Cardiac septum (tissue), 1 donor: ENCODE measurements around the gene MAN2C1. TPM values are rescaled to one million over a fixed set of nuclear protein-coding genes. Genes with fewer than 3 reads are reported as not detected.
"Not testable (repeated sequence)": the region's sequence is repeated elsewhere in the genome, so short reads cannot be mapped to it uniquely, and the experiment has no call there.

Experiments used
- DNase-seq: peaks from one replicate; pipeline ENCODE4 v3.0.0-alpha.2; 2020; ENCODE audit warnings: low spot score
- intact Hi-C: fragments of 100-400 bp; cut with DNase I; formaldehyde crosslinking; loops from one replicate; pipeline ENCODE4 v1.14.0; 2022
- total RNA-seq: library from RNA; stranded (reverse); fragmentation: NEBNext Ultra II Directional; extraction: Animal tissue kit (Norgen Biotek cat#: 25700); gene quantifications from one replicate; pipeline ENCODE4 v1.2.1, GENCODE V29; 2021
- donor health status: DM: no; HTN: no; CAD: no.

The MAN2C1 gene
- total RNA-seq, 1 donor from 2014 or later = 153 TPM

DNA sequence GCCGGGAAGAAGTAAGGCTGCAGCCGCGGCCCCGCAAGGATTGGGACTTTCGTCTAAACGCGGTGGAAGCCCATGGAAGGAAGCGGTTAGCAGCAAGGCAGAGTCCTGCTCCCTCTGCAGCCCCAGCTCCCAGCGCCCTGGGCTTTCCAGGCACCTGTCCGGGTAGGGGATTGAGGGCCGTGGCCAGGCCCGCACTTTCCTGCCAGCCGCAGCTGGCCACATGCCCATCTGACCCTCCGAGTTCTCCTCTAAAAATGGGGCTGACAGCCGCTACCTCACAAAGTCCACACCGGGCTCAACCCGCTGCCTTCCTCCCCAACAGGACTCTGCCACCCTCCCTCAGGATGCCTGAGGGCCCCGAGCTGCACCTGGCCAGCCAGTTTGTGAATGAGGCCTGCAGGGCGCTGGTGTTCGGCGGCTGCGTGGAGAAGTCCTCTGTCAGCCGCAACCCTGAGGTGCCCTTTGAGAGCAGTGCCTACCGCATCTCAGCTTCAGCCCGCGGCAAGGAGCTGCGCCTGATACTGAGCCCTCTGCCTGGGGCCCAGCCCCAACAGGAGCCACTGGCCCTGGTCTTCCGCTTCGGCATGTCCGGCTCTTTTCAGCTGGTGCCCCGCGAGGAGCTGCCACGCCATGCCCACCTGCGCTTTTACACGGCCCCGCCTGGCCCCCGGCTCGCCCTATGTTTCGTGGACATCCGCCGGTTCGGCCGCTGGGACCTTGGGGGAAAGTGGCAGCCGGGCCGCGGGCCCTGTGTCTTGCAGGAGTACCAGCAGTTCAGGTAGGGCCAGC lies 19.7 kb downstream of the MAN2C1 start:
- DNase-seq = no peak
- intact Hi-C loops = no loop called here

DNA sequence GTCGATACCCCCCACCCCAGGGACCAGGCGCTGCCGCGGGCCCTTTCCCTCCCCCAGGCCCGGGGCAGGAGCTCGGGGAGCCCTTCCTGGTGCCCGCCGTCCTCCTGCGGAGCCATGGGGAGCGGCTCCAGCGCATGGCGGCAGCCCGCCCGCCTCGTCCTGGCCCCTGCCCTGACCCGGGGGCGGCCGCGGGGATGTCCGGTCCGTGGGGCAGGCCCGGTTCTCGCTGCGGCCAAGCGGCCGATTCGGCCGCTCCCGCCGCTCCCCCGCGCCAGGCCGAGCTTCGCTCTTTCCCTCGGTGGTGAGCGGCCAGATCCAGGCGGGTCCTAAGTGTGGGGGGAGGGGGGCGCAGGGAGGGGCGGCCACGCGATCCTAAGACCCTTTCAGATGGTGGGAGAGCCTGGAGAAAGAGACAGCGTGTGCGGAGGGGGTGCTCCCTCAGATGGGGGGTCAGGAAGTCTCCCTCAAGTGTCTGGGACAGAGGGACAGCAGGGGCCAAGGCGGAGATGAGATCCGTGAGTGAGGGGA lies 20.3 kb downstream of the MAN2C1 start:
- intact Hi-C loops = no loop called here
- no peak for DNase-seq

DNA sequence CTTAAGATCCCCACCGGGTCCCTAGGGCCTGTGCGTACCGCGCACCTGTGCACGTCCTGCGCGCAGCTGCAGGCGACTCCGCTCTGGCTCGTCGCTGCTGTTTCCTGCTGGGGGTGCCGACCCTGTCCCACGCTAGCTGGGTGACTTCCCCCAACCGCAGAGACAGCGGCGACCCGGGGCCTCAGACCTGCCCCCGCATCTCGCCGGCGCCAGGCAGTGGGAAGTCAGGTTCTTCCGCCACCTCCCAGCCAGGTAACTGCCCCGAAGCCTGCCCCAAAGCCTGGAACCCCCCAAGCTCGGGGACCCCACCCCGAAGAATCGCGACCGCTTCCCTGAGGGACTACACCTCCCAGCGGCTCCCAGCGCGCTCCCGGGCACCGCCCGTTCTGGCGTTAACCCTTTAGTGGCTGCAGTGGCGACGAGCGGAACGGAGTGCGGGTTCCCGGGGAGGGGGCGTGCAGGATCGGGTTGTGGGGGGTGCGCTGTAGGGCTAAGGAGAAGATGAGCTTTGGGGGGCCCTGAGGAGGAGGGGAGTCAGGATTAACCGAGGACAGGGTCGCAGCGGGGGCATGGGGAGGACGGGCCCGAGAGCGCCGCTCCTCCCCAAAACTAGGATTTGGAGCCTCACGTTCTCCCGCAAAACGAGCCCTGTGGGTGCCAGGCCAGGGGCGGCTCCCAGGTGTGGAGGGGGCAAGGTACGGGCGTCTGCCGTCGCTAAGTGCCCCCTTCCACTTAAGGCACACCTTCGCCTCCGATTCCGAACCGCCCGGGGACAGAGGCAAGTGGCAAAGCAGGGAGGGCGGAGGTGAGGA lies 21.0 kb downstream of the MAN2C1 start:
- intact Hi-C loops = no loop called here
- no peak for DNase-seq

DNA sequence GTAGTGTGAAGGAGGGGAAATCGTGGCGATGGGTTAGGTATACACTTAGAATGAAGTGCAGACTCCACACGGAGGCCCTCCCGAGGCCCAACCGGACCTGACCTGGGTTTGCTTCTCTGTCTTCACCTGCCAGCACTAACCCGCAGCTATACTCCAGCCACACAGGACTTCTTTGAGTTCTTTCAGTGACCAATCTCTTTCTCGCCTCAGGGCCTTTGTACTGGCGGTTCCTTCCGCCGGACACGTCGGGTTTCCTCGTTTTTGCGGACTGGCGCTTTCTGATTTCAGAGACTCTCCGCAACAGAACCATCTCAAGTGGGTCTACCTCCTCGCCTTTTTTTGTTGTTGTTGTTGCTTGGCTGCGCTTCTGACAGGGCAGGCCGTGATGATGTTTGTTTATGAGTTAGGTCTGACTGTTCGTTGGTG lies 21.6 kb downstream of the MAN2C1 start, which contains the start of gene NEIL1:
Gene NEIL1, plus strand, starts transcription at position 244 of the 426 bp plus-strand sequence. CDS start 1,867 bp downstream, outside the sequence.
- no peak for DNase-seq
- intact Hi-C loops = no loop called here

DNA sequence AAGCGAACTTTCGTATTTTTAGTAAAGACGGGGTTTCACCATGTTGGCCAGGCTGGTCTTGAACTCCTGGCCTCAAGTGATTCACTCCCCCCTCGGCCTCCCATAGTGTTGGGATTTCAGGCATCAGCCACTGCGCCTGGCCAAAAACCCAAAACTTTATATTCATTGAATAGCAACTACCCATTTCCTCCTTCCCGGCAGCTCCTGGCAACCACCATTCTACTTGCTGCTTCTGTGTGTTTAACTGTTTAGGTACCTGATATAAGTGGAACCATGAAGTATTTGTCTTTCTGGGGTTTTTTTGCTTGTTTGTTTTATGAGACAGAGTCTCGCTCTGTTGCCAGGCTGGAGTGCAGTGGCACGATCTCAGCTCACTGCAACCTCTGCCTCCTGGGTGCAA lies 24.5 kb downstream of the MAN2C1 start:
- DNase-seq, intact Hi-C loops: not testable (repeated sequence)

DNA sequence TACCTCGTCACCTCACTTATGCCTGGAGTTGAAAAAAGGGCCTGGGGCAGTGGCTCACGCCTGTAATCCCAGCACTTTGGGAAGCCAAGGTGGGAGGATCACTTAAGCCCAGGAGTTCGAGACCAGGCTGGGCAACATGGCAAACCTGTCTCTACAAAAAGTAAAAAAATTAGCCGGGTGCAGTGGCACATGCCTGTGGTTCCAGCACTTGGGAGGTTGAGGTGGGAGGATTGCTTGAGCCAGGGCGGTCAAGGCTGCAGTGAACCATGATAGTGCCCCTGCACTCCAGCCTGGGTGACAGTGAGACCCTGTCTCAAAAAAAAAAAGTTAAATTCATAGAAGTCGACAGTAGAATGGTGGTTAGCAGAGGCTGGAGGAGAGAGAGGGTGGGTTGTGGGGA lies 26.2 kb downstream of the MAN2C1 start:
- DNase-seq = no peak
- intact Hi-C loops = no loop called here

DNA sequence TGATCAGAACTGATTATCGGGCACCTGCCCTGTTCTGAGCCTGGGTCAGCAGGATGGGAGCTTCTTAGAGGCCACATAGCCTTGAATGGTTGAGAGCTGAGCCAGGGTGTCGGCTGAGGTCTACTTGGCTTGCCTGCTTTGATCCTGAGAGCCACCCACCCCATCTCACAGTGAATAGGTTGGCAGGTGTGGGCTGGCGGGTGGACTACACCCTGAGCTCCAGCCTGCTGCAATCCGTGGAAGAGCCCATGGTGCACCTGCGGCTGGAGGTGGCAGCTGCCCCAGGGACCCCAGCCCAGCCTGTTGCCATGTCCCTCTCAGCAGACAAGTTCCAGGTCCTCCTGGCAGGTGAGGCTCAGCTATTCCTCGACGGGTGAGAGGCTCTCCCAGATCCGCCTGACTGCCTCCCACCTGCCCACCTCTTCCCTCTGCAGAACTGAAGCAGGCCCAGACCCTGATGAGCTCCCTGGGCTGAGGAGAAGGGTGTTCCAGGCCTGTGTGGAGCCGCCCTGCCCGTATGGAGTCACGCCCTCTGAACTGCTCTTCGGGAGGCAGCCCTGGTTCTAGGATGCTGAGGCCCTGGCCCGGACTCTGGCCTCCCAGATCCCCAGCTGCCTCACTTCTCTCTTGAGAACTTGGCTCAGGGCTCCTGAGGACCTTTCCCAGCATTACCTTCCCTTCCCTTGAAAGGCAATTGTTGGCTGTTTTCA lies 28.7 kb downstream of the MAN2C1 start:
- intact Hi-C loops = no loop called here
- DNase-seq = no peak

DNA sequence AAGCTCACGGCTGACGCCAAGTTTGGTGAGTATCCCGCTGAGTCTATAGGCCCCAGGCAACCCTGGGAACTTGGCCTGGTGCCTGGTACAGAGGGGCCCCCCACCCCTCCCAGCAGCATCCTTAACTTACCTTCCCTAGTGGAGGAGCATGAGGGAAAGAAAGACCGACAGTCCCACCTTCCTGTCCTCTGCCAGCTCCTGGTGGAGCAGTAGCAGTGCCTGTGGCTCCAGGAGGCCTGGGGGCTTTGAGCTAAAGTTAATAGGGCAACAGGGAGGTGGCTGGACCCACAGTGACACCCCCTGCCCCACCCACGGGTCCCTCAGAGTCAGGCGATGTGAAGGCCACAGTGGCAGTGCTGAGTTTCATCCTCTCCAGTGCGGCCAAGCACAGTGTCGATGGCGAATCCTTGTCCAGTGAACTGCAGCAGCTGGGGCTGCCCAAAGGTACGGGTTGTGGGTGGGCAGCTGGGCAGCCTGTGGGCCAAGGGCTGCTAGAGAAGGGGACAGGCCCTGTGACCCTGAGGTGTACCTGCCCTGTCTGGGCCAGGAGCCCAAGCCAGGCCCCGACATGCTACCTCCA lies 29.7 kb downstream of the MAN2C1 start:
- no peak for DNase-seq
- intact Hi-C loops = no loop called here

DNA sequence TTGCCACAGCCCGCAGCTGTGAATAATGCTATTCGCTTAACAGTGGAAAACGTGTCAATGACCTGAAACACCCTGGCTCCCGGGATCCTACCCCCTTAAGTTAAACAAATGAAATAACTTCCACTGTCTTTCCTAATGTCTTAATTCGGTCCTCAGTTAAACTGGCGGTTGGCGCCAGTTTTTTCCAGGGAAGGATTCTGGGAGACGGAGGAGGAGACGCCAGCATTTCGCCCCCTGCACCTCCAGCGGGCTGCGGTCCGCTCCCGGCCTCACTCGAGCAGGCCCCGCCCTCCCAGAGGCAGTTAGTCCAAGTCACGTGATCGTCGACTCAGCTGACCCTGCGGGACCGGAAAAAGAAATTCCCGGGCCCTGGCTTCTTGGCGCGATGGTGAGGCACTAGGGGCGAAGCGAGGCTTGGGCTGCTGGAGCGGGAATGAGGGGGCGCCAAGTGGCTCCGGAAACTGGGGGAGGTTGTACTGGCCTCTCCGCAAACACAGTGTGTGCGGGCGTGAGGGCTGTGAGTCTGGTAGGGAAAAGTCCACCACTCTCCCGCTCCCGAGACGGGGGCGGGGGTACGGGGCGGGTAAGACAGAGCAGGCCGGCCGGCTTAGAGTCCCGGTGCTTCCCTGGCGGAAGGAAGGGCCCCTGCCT lies 32.6 kb downstream of the MAN2C1 start, which contains the start of gene COMMD4:
Gene COMMD4, plus strand, starts transcription at position 359 of the 651 bp plus-strand sequence. Its CDS starts 27 bp downstream, at position 386.
- intact Hi-C loops = no loop called here
- peak; percentile 97 for DNase-seq

DNA sequence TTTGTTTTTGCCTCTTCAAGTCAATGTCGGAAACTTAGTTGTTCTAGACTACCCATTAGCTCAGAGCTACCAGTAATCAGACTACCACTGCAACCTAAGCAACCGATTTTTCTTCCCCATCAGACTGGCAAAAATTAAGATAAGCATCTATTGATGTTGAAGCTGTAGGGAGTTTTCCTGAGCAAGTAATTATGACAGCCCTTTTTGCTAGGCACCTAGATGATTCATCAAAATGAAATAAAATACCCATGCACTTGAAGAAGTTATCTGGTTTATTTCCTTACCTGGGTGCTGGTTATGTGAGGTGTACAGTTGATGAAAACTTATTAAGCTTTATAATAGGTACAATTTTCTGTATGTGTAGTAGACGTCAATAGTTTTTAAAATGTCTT lies 33.1 kb downstream of the MAN2C1 start:
- DNase-seq = no peak
- intact Hi-C loops = no loop called here

DNA sequence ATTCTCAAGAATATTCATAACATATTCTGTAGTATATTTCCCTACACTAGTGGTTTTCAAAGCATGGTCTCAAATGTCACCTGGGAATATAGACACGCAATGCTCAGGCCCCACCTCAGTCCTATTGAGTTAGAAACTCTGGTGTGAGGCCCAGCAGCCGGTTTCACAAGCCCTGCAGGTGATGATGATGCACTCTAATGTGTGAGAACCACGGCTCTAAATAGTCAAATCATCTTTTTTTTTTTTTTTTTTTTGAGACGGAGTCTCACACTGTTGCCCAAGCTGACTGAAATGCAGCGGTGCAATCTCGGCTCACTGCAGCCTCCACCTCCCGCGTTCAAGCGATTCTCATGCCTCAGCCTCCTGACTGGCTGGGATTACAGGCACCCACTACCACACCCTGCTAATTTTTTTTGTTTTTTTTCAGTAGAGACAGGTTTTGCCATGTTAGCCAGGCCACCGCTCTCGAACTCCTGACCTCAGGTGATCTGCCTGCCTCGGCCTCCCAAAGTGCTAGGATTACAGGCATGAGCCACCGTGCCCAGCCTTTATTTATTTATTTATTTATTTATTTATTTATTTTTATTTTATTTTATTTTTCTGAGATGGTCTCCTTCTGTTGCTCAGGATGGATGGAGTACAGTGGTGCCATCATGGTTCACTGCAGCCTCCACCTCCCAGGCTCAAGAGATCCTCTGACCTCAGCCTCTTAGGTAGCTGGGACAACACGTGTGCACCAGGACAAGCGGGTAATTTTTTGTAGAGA lies 34.6 kb downstream of the MAN2C1 start:
- DNase-seq, intact Hi-C loops: not testable (repeated sequence)

DNA sequence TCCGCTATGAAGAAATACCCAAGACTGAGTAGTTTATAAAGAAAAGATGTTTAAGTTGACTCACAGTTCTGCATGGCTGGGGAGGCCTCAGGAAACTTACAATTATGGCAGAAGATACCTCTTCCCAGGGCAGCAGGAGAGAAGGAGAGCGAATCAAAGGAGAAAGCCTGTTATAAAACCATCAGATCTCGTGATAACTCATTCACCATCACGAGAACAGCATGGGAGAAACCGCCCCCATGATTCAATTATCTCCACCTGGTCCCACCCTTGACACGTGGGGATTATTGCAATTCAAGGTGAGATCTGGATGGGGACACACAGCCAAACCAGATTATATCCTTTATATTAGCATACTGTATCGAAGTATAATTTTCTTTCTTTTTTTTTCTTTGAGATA lies 36.3 kb downstream of the MAN2C1 start:
- DNase-seq, intact Hi-C loops: not testable (repeated sequence)

DNA sequence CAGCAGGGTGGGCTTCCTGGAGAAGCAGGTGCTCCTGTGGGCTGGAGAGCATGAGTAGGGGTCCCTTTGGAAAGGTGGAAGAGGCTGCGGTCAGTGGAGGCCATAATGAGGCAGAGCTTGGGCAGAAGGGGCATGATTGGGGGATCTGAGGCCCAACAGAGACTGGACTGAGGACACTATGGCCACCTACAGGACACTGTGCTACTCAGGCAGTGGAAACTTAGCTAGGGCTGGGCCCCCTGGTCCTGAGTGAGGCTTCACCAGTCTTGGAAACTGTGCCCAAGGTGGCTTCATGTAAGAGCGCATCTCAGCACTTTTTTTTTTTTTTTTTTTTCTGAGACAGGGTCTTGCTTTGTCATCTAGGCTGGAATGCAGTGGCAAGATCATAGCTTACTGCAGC lies 38.8 kb downstream of the MAN2C1 start:
- intact Hi-C loops = loop anchor here (10.0 kb wide), 1 partner anchor 115 kb away; no protein-coding TSS in a partner anchor
- DNase-seq = no peak

DNA sequence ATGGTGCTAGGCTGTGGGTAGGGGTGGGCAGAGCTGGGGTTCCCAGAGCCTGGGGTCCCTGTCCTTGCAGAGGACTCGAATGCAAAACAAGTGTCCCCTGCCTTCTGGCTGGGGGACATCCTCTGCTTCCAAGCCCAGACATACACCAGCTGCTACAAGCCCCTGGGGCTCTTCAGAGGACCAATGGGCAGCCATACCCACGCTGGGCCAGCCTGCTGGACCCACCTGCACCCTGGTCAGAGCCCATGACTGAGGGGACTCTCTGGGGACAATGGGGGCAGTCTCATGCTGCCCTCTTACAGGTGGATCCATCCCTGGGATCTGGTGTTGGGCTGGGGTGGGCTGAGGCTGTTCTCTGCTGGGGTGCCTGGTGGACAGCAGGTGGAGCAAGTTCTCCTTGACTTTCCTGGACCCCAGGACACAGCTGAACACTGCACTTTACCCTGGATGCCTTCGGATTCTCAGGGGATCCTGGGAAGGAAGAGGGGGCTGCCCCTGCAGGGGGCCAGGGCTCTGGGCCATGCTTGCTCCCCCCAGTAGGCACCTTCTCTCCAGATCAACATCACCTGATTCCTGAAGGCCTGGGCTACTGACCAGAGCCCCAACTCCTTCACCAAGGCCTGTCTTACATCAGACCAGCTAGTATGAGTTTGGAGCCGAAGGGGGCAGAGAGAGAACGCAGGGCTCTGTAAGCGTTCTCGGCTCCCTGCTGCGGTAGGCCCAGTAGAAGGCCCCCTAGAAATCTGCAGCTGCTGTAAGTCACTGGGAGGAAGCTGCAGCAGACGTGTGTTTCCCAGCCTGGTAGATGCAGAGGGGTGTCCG lies 39.7 kb downstream of the MAN2C1 start:
- intact Hi-C loops = loop anchor here (10.0 kb wide), 1 partner anchor 114 kb away; no protein-coding TSS in a partner anchor
- no peak for DNase-seq

DNA sequence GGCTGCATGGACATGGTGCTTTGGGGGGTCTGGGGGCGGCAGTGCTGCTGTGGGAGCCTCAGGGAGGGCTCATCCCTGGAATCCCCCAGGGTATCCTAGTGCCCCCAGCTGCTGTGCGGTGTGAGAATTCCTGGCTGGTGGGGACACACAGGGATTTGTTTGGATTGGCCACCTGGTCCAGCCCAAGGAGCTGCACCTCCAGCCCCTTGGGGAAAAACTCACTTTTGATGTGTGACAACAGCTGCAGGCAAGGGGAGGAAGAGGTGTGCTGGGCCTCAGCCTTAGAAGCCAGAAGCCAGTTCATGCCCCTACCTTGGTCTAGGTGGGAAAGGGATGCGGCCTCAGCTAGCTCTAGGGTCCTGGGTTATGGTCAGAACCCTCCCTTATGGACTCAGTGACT lies 40.9 kb downstream of the MAN2C1 start:
- intact Hi-C loops = loop anchor here (10.0 kb wide), 1 partner anchor 113 kb away; no protein-coding TSS in a partner anchor
- no peak for DNase-seq

DNA sequence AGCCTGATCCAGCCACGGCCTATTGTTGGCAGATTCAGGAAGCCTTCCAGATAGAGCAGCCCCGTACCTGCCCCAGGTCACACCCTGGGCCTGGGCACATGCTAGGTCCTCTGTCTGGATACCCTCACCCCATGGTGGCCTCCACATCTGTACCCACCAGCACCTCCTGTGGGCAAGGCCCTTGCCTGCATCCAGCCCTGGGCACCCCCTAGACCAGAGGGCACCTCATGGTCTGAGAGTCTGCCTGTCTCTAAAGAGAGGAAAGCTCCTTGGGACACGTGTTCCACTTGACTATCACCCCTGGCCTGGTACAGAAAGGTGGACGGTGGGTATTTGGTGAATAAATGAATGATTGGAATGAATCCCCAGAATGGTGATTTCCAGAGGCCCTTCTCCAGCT lies 41.4 kb downstream of the MAN2C1 start:
- DNase-seq = no peak
- intact Hi-C loops = loop anchor here (10.0 kb wide), 1 partner anchor 112 kb away; no protein-coding TSS in a partner anchor

DNA sequence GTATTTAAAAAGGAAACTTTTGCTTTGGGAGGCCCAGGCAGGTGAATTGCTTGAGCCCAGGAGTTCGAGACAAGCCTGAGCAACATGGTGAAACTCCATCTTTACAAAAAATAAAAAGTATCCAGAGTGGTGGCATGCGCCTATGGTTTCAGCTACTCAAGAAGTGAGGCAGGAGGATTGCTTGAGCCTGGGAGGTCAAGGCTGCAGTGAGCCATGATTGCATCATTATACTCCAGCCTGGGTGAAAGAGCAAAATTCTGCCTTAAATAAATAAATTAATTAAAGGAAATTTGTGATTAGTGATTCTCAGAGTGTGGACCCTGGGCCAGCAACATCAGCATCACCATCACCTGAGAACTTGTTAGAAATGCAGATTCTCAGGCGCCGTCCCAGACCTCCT lies 42.5 kb downstream of the MAN2C1 start:
- DNase-seq = no peak
- intact Hi-C loops = loop anchor here (10.0 kb wide), 1 partner anchor 111 kb away; no protein-coding TSS in a partner anchor
